Activated T-cell treated with anti-CD3 and anti-CD28 coated beads for 24 hours (primary cell): ENCODE results near the gene FOXP1.
"Not testable (repeated sequence)": the region's sequence is repeated elsewhere in the genome, so short reads cannot be mapped to it uniquely, and the experiment has no call there.

ENCODE experiments used
- DNase-seq: peaks from one replicate; pipeline ENCODE4 v3.0.0-alpha.2; 2020; ENCODE audit warnings: low read depth

Gene FOXP1

DNA sequence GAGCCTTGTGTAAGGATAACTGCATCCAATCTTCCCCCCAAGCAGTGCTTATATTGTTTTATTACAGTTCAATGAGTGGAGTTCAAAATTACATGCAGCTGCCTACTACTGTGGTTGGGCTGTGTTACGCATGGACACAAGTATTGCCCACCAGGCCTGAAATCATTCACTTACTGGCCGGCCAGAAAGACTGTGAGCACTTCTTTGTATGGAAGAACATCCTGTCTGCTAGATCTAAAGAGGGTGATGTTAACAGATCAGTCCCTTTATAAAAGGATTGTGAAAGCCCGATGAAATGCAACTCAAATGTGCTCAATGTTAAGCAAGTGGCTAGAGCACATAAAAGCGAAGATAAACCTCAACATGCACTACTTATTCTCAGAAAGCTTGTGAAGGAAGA lies 132.5 kb downstream of the FOXP1 start:
- DNase-seq = no peak

DNA sequence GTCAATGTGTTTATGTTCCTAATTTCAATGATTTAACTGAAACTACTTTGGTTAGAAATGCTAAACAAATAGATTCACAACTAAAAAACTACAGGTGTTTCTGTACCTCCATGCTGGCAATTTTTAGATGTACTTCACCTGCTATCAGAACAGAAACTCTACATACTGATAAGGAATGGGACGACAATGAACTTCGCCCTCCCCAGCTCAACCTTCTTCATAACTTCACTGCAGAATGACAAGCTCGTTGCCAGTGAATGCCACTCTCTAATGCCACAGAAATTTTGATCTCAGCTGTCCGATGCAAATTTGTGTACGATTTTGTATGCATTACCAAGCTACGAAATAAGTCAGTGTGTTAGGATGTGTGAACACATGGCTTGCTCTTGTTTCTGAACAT lies 133.4 kb downstream of the FOXP1 start:
- DNase-seq = no peak

DNA sequence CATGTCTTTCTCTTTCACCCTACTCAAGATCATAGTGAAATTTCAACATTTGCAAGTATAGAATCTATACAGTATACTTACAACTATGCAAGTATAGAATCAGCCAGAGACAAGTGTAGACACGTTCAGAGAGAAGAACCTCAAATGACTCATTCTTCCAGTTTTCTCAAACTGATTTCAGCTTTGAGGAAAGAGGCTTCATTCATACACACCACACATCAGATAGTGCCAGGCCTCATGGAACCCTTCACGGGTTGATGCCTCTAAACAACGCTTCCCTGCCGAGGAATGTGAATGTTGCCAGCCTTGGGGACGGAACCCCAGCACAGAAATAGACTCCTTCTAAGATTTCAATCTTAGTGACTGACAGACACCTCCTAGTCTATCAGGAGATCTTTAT lies 135.7 kb downstream of the FOXP1 start:
- no peak for DNase-seq

DNA sequence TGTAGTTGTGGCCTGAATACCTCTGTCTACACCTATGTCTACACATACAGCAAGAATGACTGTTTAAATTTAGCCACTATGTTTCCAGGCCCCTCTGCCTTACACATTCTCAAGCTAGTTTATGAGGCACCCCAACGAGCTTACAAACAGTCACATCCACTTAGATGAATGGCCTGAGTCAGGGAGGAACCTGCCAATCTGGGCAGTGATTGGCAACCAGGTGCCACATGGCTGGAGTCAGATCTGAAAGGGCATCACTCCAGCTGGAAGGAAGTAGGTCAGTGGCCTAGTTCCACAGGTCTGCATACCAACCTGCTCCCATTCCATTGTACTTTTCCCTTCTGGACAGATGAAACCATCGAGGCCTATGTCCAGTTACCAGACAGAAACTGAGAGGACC lies 136.3 kb downstream of the FOXP1 start:
- DNase-seq = no peak

DNA sequence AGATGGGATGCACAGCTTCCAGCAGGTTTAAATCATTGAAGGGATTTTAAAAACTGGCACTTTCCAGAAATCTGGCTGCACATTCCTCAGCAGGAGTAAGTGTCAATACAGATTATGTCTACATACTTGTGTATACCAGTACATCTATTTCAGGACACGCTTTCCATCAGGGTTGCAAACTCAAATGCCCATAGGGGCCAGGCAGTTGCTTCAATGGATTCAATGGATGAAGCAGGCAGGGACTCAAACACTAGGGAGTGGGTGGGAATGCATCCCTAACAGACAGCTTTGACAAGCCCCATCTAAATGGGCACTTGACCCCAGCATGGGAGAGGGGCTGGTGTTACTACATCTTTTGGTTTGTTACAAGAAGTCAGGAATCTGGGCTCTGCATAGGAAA lies 136.8 kb downstream of the FOXP1 start:
- DNase-seq = no peak

DNA sequence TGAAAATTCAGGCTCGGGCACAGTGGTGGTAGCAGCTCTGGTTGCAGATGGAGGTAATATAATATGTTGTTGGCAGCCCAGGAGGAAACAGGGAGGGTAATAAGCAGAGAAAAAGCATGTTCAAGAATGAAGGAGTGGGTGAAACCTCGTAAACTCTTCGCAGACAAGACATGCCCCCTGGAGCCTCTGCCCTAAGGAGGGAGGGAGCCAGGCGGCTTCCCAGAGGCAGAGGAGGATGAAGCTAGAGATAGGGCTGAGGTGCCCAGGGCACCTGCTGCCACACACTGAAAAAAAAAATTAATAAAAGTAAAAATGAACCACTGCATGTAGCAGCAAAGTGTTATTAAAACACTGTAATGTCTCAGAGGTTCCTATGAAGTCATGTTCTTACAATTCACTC lies 137.3 kb downstream of the FOXP1 start:
- no peak for DNase-seq

DNA sequence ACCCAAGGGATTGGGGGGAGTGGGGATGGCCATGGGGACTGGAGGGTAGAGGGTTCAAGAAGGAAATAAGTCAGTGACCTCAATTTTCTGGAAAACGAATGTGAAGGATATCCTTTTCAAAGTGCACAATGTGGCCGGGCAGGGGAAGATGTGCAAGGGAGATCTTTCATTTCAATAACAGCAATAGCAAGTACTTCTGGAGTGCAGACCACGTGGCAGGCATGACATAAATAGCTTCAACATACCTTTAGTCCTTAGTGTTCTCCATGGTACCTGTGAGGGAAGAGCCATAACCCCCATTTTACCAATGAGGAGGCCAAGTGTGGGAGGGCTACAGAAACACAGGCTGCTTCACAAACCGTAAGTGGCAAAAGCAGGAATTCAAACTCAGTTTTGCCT lies 138.7 kb downstream of the FOXP1 start:
- no peak for DNase-seq

DNA sequence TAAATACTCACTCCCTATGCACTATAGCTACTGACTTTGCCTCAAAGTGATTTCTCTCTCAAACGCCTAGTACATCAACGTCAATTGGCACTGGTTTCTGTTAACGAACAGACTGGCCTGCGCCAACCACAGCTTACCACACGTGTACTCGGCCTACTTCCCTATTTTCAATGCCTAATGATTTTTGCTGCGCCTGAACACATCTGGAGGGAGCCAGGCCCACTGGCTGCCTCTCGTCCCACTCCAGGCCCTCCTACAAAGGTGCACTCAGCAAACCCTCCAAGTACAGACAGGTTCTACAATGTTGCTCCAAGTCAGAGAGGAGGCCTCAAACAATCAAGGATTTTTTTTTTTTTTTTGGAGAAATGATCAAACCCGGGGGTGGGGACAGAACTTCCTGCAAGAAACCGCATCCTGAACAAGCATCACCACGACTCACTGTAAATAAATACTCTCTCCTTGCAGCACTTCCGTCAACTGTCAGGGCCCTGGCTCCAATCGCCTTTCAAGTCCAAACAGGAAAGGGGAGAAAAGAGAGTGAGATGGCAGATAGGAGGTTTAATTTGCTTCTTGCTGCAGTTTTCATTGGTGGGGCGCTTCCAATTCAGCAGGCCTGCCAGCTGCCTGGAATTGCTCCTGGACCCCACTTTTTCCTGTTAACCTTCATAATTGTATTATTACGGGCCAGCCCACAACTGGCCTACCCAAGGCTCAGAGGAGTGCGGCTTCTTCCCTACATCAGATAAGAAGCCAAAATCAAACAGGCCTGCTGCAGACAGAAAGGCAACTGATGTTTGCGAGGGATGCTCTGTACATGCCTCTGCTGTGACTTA lies 139.3 kb downstream of the FOXP1 start:
- no peak for DNase-seq

DNA sequence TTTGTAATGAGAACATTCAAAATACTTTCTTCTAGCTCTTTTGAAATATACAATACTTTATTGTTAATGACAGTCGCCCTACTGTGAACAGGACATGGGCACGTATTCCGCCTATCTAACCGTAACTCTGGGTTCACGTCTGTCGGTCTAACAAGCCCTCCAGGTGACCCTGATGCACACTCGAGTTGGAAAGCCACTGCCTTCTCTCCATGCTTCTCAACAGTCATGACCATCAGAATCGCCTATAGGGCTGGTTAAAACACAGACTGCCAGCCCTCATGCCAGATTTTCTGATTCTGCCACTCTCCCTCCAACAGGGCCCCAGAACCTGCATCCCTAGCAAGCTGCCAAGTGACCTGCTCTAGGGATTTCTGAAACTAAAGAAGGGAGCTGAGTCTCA lies 140.2 kb downstream of the FOXP1 start:
- no peak for DNase-seq

DNA sequence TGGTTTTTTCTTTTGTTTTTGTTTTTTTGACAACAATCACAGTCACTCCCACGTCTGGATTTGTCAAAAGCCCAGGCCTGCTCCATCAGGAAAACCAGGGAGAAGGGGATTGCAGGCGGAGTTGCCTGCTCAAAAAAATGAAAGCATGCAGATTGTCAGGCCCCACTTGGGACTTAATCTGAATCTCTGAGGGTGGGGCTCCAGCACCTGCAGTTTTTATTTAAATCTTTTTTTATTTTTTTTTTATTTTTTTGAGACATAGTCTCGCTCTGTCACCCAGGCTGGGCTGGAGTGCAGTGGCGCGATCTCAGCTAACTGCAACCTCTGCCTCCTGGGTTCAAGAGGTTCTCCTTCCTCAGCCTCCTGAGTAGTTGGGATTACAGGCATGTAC lies 140.9 kb downstream of the FOXP1 start:
- DNase-seq = no peak

DNA sequence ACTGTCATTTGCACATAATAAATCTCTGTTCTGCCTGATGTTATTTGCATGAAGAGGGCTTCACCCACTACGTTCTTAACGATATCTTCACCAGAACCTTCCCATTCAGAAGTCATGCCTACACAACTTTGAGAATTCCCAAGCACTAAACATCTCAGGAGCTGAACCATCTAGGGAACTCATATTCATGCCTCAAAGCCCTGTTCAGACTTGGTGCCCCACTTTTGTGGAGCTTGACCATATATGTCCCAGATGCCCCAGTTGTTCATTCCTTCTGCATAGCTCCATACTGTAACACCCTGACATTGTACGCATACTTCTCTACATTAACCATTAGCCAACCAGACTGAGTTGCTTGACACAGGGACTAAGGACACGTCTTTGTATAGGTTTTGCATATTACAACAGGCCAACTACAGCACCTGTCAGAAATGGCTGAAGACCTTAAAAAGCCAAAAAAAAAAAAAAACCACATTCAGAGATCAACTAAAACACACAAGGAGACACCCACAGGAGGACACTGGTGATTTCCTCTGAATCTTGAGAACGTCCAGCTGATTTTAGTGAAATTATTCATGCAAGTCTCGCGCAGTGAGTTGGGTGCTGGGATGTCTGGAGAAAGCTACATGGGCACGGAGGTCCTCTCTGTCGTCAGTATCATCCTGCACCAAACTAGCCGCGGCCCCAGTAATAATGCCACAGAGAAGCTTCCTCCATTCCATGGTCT lies 141.4 kb downstream of the FOXP1 start:
- DNase-seq = no peak

DNA sequence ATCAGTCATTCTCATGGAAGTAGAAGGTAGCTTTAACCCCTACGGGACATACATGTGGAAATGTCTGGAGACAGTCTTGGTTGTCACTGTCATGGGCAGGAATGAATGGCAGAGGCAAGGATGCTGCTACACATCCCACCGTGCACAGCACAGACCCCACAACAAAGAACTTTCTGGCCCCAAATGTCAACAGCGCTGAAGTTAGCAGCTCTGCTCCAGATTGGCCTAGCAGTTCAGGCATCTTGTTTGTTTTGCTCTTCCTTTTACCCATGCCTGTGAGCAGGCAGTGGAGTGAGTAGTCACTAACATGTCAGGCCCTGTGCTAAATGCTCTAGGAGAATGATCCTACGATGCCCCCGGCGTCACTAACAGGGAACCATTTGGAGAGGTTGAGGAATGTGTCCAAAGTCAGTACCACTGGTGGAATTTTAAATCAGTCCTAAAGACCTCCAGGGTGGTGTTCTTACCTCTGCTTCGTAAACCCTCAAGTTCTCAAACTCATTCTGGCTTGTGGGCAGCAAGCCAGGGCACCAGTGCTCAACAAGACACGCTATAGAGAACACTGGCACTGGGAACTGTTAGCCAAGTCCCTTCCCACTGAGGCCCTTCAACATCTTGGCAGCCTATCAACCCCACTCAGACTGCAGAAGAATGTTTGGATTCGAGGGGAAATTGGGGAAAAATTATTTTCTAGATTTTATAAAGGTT lies 142.2 kb downstream of the FOXP1 start:
- no peak for DNase-seq

DNA sequence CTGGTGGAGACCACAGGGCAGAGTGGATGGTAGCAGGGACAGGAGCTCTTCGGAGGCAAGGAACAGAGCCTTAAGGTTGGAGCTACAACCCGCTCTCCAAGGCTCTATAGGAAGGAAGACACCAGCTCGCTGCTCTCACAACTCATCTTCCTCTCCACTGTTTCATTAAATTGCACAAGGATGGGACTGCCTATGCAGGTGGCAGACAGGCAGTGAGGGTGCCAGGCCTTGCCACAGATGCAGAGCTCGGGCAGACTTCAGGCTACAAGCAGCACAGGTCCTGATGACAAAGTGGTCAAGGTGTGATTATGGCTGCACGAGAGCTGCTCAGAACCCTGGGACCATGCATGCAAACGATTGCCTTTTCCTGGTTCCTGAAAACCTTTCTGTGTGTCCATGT lies 144.6 kb downstream of the FOXP1 start:
- DNase-seq = no peak

DNA sequence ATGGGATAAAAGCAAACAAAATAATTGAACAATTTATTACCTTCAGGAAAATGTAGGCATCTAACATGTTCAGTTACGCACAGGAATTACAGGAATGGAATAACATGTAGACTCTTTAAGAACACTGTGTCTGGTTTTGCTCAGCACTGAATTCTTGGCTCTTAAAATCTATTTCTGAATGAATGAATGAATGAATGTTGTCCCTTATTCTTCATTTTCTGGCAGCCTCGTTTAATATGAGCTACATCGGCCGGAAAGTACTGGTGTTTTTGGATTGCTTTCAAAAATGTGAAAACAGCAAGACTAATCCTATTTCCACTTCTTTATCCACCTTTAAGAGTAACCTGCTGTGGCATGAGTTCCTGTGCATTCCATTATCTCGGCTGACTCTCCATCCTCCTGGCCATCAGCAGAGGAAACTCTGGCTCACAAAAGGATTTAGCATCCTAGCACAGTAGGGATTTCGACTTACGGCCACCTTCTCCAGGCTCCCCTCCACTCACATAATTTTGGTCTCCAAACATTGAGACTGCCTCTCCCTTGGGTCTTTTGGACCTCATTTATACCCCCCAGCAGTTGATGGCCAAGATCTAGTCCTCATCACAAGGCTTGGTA lies 145.3 kb downstream of the FOXP1 start:
- no peak for DNase-seq

DNA sequence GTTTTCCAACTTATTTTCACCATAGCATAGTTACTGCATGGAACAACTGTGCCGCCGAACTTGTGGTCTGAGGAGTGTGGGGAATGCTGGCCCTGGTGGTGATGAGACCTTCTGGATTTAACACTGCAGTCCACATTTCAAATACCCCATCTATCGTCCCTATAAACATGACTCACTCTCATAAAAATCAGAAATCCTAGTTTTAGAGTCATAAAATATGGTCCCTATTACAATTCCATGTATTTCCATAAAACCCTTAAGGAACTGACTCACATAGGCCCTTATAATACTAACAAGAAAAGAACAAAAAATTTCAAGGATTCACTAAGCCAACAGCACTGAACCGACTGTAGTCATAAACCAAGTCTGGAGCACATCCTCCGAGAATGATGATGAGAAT lies 147.2 kb downstream of the FOXP1 start:
- DNase-seq = no peak

DNA sequence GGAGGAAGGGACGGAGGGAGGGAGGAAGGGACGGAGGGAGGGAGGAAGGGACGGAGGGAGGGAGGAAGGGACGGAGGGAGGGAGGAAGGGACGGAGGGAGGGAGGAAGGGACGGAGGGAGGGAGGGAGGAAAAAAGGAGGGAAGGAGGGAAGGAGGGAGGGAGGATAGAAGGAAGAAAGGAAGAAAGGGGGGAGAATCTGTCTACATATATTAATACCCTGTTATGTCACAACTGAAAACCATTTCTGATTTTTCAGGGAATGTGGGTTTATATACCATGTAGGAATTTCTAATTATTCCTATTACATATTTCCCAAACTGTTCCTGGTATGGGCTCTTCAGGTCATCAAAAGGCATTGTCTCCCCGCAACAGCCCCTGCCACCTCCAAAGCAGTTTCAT lies 147.7 kb downstream of the FOXP1 start:
- not testable (repeated sequence) for DNase-seq

DNA sequence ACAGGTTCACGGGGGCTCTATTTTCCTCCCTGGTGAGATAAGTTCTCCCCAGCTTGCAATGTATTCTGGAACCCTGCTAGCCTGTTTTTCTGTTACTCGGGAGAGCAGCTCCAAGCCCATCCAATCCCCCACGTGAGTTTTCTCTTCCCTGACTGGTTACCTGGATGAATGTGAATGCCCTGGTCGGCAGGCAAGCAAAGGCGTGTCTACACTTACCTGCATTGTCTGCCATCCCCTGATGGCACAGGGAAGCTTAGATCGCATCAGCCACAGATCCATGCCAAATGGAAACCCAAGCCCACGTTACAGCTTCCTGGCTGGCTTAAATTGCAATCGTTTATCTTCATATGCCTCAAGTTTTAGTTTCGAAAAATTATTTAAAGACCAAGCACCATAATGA lies 149.9 kb downstream of the FOXP1 start:
- no peak for DNase-seq

DNA sequence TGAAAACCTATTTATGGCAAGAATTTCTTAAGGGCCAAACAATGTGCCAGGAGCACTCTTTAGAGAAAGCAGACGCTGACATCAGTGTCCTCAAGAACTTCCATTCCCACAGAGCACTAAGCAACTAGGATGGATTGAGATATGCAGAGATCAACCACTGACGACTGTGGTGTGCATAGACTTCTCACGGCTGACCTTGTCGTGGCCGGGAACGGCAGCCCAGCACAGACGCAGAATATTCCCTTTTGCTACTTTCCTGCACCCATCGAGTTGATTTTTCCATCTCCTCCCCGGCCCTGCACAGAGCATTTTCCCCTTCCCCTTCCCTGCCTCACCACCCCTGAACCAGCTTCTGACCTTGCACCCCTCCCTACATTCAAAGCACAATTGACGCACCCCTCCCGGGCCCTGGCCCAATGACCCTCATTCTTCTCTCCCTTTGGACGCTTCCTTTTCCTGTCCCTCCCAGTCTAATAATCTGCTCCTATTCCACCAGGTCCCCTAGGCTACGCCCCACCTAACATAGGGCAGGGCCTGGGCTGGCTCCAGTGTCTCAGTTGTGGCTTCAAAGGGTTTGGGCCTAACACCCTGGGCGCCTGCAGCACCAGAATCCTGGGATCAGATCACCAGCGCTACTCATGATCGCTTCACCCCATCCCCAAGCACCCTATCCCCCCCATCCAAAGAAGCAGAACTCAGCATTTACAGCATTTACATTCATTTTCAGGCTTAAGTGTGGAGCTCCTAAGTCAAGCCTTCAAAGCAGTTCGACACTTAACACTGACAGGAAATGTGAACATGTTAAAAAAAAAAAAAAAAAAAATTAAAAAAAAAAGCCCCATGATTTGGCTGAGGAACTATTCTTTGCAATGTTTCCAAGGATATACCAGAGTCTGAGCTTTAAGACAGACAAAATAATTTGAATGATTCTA lies 151.2 kb downstream of the FOXP1 start:
- no peak for DNase-seq

DNA sequence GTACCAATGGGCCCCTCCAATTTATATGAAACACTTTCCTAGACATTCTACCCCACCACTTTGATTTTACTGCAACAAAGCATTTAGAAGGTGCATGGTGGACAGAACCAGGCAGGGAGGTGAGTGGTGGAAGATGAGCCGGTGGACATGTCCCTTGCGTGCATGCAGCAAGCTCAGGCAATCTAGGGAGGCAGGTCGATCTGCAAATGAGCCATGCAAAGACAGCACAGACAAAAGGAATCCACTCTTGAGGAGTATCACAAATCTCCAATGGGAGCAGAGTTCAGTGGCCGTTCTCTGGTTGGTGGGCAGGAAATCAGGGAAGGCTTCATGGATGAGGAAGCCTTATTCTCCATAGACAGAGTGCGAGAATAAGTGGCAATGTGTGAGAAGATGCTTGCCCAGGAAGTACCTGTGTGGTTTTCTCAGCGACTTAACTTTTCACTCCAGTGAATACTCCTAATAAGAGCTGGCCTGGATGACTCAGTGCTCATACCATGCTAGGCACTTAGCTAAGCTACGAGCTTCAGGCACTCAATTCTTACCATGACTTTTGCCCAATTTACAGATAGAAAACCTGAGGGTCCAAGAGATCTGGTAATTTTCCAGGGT lies 152.5 kb downstream of the FOXP1 start:
- DNase-seq = no peak

DNA sequence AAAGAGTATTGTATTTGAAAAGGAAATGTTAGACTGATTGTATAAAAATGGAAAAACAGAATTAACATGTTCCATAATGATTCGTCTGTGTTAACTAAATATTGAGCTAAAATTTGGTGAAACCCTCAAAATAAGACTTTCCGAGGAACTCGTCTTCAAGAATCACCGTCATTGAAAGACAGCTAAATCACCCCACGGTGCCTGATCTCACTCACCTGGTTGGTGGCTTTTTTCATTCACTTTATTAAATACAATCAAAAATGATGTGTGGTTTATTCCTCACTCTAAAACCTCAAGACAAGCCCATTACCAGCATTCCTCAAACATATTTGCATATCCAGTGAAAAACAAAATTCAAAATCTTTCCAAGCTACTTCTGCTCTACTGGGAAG lies 153.9 kb downstream of the FOXP1 start:
- no peak for DNase-seq
